ENCODE data around the gene TRAF3IP1. TPM values are rescaled to one million over a fixed set of nuclear protein-coding genes. Genes with fewer than 3 reads are reported as not detected.
"Not testable (repeated sequence)": the region's sequence is repeated elsewhere in the genome, so short reads cannot be mapped to it uniquely, and the experiment has no call there.

Gene TRAF3IP1
- total RNA-seq, 2 donors from 2014 or later, result 3.4 to 7.2 TPM

DNA sequence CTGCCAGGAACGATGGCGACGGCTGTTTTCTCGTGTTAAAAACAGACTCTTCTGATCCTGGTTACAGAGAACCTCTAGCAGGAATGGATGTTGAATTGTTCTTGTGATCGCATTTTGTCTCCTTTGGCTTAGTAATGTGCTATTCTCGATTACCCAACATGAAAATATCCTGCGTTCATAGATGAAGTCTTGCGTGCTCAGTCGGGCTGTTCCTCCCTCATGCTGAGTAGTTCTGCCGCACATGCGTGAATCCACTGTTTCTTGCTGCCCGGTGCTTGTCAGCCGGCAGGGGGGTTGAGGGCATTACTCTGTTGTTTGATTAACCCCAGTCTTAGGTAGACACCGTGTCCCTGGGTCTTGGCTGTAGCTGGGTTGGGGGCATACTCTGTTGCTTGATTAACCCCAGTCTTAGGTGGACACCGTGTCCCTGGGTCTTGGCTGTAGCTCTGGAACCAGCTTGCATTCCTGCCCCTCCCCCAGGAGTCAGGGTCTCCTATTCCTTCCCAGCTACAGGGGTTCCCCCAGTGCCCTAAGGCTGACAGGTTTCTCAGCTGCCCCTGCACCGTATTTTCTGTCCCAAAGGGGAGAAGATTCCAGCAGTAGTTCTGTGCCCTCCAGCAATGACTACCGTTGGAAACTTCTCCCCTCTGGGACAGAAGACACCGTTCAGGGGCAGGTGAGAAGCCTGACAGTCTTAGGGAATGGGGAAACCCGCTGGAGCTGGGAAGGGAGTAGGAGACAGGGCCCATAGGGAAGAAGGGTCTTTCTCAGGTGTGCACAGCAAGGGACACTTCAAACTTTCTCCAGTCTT is 84.3 kb downstream of the TRAF3IP1 start:
- H3K4me1 Mint-ChIP-seq, result no peaks in the 10 kb centered on the region
- H3K27ac Mint-ChIP-seq, result no peak overlapping the region
- H3K9me3 Mint-ChIP-seq, result no peaks in the 10 kb centered on the region
- H3K27me3 Mint-ChIP-seq, result no peaks in the 10 kb centered on the region
- no peak overlapping the region for H3K4me3 Mint-ChIP-seq
- H3K36me3 Mint-ChIP-seq (ENCODE audit: low read depth), result no peaks in the 10 kb centered on the region
- no peak for ATAC-seq (replicated peaks)

DNA sequence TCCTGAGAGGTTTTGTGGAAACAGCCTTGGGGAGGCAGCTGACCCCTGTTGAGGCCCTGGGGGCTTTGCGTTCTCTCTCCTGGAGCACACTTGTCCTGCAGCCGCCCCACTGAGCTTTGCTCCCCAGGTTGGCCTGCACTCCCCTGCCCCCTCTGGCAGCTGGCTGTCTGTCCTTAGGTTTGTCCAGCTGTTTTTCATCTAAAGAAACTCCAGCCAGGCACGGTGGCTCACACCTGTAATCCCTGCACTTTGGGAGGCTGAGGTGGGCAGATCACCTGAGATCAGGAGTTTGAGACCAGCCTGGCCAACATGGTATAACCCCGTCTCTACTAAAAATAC is 84.9 kb downstream of the TRAF3IP1 start:
- not testable (repeated sequence) for ATAC-seq (replicated peaks); H3K27ac Mint-ChIP-seq; H3K4me3 Mint-ChIP-seq; H3K27me3 Mint-ChIP-seq; H3K36me3 Mint-ChIP-seq (ENCODE audit: low read depth); H3K9me3 Mint-ChIP-seq; H3K4me1 Mint-ChIP-seq

DNA sequence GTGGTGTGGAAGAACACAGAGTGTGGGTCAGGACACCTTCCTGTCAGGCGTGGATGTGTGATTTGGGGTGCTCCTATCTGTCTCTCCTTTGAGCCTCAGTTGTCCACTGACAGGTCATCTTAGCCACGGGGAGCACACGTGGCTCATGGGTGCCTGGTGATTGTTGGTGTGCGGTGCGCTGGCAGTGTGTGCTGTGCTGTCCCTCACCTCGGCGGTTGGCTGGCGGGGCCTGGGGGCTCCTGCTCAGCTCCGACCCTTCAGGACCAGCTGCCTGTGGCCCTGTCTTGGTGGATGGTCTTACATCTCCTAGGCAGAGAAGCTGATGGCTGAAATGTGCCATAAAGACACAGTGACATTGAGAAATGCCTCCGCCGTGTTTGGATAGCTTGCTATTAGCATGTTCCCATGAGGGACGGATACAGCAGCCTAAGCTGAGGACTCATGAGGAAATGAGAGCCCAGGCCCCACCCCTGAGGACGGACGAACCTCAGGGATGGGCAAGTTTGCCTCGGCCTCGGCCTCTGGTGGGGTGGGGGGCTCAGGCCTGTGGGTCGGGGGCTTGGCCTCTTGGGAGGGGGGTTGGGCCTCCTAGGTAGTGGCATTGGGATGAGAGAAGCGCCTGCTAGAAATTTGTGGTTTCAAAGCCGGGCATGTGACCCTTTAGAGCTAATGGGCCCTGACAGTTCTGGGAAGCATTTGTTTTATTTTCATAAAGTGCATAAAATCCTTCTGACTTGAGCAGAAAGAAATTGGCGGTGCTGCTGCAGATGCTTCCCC is 86.1 kb downstream of the TRAF3IP1 start:
- H3K9me3 Mint-ChIP-seq, result no peaks in the 10 kb centered on the region
- no peak for ATAC-seq (replicated peaks)
- H3K4me3 Mint-ChIP-seq, result no peak overlapping the region
- no peaks in the 10 kb centered on the region for H3K36me3 Mint-ChIP-seq (ENCODE audit: low read depth)
- no peak overlapping the region for H3K27ac Mint-ChIP-seq
- no peaks in the 10 kb centered on the region for H3K27me3 Mint-ChIP-seq
- no peaks in the 10 kb centered on the region for H3K4me1 Mint-ChIP-seq

DNA sequence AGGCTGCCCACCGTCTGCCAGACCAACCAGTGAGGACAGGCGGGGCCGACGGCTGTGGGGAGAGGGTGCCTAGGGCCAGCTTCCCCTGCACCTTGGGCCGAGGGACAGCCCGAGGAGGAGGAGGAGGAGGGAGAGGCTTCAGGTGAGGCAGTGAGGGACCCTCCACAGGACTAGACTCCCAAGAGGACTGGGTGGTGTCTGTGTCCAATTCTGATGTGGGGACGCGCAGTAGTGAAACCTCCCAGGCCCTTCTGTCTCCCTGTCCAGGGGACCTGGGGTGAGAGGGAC is 86.6 kb downstream of the TRAF3IP1 start:
- no peak for ATAC-seq (replicated peaks)
- no peak overlapping the region for H3K4me3 Mint-ChIP-seq
- H3K27me3 Mint-ChIP-seq, result no peaks in the 10 kb centered on the region
- H3K27ac Mint-ChIP-seq, result no peak overlapping the region
- H3K4me1 Mint-ChIP-seq, result no peaks in the 10 kb centered on the region
- no peaks in the 10 kb centered on the region for H3K9me3 Mint-ChIP-seq
- H3K36me3 Mint-ChIP-seq (ENCODE audit: low read depth), result no peaks in the 10 kb centered on the region

DNA sequence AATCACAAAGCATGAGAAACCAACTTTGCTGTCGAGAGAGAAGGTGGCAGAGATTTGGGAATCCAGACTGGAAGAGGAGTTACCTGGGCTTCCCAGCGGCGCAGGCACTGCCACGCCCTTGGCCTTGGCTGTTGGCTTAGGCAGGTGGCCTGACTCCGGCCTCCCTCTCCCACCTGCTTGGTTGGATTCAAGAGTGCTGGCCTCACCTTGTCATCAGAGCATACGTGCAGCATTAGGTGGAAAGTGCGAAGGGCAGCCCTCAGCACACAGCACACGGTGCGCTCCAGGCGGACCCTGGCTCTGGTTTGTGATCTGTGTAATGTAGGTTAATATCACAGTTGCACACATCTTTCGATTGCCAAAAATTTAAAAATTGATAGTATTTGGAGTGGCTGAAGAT is 87.2 kb downstream of the TRAF3IP1 start:
- no peak overlapping the region for H3K4me3 Mint-ChIP-seq
- no peaks in the 10 kb centered on the region for H3K36me3 Mint-ChIP-seq (ENCODE audit: low read depth)
- ATAC-seq (replicated peaks), result no peak
- H3K27ac Mint-ChIP-seq, result no peak overlapping the region
- no peaks in the 10 kb centered on the region for H3K9me3 Mint-ChIP-seq
- H3K4me1 Mint-ChIP-seq, result no peaks in the 10 kb centered on the region
- no peaks in the 10 kb centered on the region for H3K27me3 Mint-ChIP-seq

DNA sequence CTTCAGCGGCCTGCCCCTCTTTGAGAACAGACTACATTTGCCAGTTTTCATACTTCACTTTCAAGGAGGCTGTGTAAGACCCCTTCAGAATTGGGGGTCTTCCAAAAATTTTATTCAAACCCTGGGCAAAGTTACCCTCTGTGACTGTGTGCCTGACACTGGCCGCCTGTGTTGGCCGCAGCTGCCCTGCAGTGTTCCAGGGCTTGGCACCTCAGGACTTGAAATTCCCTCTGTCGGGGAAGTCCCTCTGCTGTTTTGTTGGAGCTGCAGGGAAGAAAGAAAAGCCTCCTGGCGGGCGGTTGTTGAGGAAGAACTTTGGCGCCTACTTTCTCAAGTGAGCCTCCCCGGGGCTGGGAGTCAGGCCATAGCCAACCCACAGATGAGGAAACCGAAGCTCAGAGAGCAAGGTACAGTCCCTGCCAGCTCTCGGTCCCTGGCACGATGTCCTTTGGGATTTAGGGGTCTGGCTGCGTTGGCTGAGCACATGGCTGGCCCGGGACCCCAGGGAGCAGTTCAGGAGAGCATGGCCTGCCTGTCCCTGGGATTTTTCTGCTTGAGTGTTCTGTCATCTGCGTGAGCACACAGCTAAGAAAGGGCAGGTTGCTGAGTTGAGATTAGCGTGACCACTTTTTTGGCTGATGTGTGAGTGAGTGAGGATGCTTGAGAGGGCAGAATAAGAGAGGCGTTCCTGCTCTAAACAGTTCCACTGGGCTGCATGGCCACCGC is 88.5 kb downstream of the TRAF3IP1 start:
- Mint-ChIP-seq H3K36me3 (ENCODE audit: low read depth) (no peaks in the 10 kb centered on the region), H3K4me3 (no peak overlapping the region), H3K4me1 (no peaks in the 10 kb centered on the region)

DNA sequence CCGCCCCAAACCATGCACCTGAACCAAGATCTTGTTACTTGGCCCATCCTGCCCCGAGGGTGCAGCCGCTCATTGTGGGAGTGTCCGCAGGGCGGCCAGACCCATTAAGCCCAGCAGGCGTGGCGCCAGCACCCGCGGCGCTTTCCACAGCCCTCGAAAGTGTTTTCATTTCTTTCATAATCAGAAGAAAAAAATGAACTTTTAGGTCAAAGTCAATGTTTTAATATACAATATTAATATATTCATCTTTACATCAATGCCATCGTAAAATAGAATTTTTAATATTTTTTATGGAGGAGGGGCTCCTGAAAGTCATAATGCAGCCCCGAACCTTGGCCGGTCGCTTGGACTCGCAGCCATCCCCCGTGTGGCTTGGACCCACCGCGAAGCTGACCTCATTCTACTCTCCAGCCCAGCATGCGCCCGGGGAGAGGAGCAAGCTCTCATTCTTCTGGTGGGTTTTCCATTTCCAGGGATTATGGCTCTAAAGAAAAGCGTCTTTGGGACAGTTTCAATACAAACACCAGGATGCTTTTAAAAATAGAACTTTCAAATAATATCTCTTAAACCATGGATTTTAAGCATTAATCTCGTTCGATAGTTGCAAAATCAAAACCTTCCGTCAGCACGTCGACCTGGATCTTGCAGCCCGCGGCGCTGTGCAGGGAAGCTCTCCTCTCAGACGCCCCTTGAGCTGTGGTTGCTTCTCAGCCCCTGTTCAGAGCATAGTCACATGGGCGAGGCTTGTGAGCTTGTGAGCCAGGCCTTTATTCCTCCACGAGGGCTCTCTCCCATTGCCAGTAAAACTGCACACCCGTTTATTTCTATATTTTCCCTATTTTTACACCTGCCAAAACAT is 89.3 kb downstream of the TRAF3IP1 start:
- H3K27ac Mint-ChIP-seq, result no peak overlapping the region

More for the DNA sequence above, 88.5 kb downstream of the TRAF3IP1 start:
- H3K27ac Mint-ChIP-seq, result no peak overlapping the region
- no peaks in the 10 kb centered on the region for H3K9me3 Mint-ChIP-seq
- H3K27me3 Mint-ChIP-seq, result no peaks in the 10 kb centered on the region
- ATAC-seq (replicated peaks), result no peak

DNA sequence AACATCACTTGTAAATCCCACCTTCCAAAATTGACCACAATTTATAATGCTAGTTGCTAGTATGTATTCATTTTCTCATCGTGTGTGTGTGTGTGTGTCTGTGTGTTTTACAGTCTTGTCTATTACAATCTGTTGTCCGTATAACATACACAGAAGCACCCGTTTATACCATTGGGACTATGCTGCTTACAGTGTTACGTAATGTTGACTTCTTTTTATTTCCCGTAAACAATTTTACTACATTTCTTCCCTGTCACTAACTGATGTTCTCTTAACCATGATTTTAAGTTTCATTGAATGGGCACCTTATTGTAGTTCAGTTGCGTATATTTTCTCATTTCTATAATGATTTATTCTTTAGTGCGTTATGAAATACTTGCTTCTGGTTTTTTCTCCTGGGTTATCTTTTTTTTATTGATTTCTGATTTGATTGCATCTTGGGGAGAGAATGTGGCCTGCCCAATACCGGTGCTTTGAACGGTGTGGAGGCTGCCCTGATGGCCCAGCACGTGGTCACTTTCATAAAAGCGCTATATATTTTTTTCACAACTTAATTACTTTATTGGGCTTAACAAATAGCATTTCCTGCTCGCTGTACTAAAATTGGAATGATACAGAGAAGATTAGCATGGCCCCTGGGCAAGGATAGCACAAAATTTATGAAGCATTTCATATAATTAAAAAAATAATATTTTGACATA is 91.9 kb downstream of the TRAF3IP1 start:
- Mint-ChIP-seq H3K9me3 (peaks cover 5% of the 10 kb centered on the region), H3K27ac (no peak overlapping the region), H3K27me3 (no peaks in the 10 kb centered on the region), H3K36me3 (ENCODE audit: low read depth) (no peaks in the 10 kb centered on the region), H3K4me3 (no peak overlapping the region), H3K4me1 (no peaks in the 10 kb centered on the region)
- no peak for ATAC-seq (replicated peaks)

More for the DNA sequence above, 89.3 kb downstream of the TRAF3IP1 start:
- no peaks in the 10 kb centered on the region for H3K27me3 Mint-ChIP-seq
- H3K4me1 Mint-ChIP-seq, result no peaks in the 10 kb centered on the region
- no peak for ATAC-seq (replicated peaks)
- H3K36me3 Mint-ChIP-seq (ENCODE audit: low read depth), result no peaks in the 10 kb centered on the region
- no peak overlapping the region for H3K4me3 Mint-ChIP-seq
- H3K9me3 Mint-ChIP-seq, result no peaks in the 10 kb centered on the region

DNA sequence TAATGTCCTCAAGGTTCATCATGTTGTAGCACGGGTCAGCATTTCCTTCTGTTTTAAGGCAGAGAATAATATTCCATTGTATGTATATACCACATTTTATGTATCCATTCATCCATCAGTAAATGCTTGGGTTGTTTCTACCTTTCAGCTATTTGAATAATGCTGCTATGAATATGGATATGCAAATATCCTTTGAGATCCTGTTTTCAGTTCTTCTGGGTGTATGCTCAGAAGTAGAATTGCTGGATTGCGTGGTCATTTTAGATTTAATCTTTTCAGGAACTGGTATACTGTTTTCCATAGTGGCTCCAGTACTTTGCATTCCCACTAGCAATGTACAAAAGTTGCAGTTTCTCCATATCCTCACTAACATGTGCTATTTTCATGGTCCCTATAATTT is 93.0 kb downstream of the TRAF3IP1 start:
- Mint-ChIP-seq H3K4me3 (no peak overlapping the region), H3K36me3 (ENCODE audit: low read depth) (no peaks in the 10 kb centered on the region), H3K27me3 (no peaks in the 10 kb centered on the region), H3K4me1 (no peaks in the 10 kb centered on the region), H3K27ac (no peak overlapping the region), H3K9me3 (peaks cover 5% of the 10 kb centered on the region)
- no peak for ATAC-seq (replicated peaks)

DNA sequence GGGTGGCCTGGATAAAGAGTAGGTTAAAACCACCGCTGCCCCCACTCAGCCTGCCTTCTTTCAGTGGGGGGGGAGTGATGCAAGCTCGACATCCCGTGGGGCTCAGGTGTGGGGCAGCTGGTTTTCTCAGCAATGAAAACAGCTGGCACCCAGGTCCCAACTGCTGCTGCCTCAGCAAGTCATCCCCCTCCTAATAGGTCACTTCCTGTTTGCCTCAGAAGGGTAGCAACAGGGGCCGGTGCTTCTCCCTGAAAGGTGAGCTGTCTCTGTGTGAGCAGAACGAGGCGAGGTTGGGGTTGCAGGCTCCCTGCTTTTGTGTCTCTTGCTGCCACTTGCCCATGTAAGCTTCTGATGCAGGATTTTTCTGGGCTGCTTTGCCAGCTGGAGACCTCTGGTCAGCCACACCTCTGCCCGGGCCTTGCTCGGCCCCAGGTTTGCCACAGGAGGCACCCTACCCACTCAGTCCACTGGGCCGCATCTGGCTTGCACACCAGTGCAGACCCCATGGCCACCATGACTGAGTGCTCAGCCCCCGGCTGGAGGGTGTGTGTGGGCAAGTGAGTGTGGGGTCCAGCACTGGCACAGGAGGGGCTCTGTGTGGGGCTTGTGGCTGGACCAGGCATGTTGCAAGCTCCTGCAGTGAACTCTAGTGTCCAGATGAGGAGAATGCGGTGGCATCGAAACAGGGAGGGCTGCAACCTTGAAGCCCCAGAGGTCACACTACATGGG is 94.9 kb downstream of the TRAF3IP1 start:
- Mint-ChIP-seq H3K4me3 (no peak overlapping the region), H3K9me3 (peaks cover 5% of the 10 kb centered on the region), H3K27me3 (no peaks in the 10 kb centered on the region), H3K4me1 (no peaks in the 10 kb centered on the region), H3K27ac (peak overlapping the region; percentile 72), H3K36me3 (ENCODE audit: low read depth) (no peaks in the 10 kb centered on the region)
- ATAC-seq (replicated peaks), result peak; percentile 90

DNA sequence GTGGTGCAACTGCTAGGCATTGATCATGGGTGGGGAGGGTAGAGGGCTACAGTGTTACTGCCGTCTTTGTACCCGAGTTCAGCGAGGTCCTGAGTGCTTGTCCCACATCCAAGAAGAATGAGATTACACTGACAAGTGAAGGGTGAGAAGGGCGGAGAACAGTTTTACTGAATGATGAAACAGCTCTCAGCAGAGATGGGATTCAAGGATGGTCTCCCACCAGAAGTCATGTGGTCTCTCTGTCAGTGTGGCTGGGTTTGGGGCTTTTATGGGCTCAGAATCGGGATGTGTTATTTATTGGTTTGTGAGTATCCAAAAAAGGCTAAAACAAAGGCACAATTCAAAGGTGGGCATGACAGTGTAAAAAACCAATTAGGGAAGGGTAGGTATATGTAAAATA is 95.6 kb downstream of the TRAF3IP1 start:
- H3K36me3 Mint-ChIP-seq (ENCODE audit: low read depth), result no peaks in the 10 kb centered on the region
- no peak overlapping the region for H3K4me3 Mint-ChIP-seq
- H3K27ac Mint-ChIP-seq, result no peak overlapping the region
- H3K4me1 Mint-ChIP-seq, result no peaks in the 10 kb centered on the region
- no peaks in the 10 kb centered on the region for H3K27me3 Mint-ChIP-seq
- ATAC-seq (replicated peaks), result no peak
- H3K9me3 Mint-ChIP-seq, result peaks cover 5% of the 10 kb centered on the region

DNA sequence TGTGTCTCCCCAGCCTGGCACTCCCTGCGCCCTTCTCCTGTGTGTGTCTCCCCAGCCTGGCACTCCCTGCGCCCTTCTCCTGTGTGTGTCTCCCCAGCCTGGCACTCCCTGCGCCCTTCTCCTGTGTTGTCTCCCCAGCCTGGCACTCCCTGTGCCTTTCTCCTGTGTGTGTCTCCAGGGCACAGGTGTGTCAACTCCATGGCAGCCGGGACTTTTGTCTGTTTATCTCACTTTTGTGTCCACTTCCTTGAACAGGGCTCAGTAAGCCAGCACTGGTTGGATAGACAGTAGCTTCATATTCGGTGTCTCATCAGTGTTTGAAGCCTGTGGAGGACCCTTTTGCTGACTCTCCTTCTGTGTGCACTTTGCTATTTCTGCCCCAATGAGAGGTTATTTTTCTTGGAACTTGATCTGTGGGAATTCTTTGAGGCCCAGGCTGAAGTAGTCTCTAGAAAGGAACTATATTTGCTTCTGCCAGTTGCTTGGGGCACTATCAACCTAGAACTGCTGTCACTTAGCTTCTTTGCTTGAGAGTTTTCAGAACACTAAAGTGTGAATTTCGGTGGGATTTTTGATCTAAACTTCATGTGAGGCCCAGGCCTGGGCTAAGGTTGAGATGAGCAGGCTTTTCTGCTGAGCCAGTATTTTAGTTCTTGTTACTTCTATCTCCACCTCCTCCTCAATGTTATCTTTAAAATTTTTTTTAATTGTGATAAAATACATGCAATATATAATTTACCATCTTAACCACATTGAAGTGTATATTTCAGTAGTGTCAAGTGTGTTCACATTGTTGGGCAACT is 98.1 kb downstream of the TRAF3IP1 start:
- Mint-ChIP-seq H3K27me3 (no peaks in the 10 kb centered on the region), H3K4me3 (no peak overlapping the region), H3K4me1 (no peaks in the 10 kb centered on the region), H3K27ac (no peak overlapping the region), H3K36me3 (ENCODE audit: low read depth) (no peaks in the 10 kb centered on the region), H3K9me3 (peaks cover 5% of the 10 kb centered on the region)
- no peak for ATAC-seq (replicated peaks)
